Testis (tissue), 2 donors: ENCODE results near the gene MYO1B.

Experiments used
- POLR2A ChIP-seq: fragments of 450-650 bp; IDR thresholded peaks from one replicate; pipeline ENCODE4 v1.6.1; 2017; ENCODE audit warnings: antibody characterized with exemption, mild to moderate bottlenecking, moderate library complexity
- TF ChIP-seq, protein P1 (sequence below), 3 experiments: fragments of 450-650 bp in 2 of 3; fragments of 200-600 bp in 1 of 3; sonication (generic) in 1 of 3; IDR thresholded peaks; one replicate each; pipeline ENCODE4 v1.5.1; 2016 to 2019; ENCODE audit warnings: antibody characterized with exemption in 3 of 3, mild to moderate bottlenecking in 2 of 3, moderate library complexity in 1 of 3

DNA sequence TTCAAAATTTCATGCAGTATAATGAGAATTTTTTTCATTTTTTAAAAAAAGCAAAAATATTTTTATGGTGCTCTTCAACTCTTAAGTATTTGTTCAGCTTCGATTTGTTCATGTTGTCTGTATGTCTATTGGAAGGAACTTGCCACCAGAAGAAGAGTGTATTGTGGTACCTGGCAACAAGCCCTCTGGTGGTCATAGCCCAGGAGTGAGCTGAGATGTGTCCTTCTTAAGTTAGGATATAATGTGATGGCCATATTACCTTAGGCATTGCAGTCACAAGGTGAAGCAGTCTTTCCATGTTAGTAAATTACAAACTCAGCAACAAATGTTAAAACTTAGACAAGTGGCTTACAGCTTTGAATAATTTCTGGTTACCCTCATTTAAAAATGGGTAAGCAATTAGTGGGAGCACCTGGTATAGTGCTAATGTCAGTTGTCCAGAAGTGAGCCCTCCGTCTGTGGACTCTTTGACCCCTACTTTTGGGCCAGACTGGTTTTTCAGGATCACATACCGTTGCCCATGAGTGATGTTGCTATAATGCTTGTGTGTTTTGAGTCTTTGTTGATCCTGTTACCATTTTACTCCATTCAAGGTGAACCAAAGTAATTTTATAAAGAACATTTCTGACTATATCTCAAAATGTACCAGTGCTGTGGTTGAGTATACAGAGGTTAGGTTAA, 57.4 kb downstream of the MYO1B start:
- TF ChIP-seq POLR2A: no peak
- TF ChIP-seq, protein P1, sequence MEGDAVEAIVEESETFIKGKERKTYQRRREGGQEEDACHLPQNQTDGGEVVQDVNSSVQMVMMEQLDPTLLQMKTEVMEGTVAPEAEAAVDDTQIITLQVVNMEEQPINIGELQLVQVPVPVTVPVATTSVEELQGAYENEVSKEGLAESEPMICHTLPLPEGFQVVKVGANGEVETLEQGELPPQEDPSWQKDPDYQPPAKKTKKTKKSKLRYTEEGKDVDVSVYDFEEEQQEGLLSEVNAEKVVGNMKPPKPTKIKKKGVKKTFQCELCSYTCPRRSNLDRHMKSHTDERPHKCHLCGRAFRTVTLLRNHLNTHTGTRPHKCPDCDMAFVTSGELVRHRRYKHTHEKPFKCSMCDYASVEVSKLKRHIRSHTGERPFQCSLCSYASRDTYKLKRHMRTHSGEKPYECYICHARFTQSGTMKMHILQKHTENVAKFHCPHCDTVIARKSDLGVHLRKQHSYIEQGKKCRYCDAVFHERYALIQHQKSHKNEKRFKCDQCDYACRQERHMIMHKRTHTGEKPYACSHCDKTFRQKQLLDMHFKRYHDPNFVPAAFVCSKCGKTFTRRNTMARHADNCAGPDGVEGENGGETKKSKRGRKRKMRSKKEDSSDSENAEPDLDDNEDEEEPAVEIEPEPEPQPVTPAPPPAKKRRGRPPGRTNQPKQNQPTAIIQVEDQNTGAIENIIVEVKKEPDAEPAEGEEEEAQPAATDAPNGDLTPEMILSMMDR (IDR thresholded peaks at IDR 0.05): no peak
